ENCODE data around the gene EXOC8. TPM values are rescaled to one million over a fixed set of nuclear protein-coding genes. Genes with fewer than 3 reads are reported as not detected.

Gene EXOC8
- total and polyA plus RNA-seq, 2 donors from 2014 or later, result 4.3 to 17.7 TPM

DNA sequence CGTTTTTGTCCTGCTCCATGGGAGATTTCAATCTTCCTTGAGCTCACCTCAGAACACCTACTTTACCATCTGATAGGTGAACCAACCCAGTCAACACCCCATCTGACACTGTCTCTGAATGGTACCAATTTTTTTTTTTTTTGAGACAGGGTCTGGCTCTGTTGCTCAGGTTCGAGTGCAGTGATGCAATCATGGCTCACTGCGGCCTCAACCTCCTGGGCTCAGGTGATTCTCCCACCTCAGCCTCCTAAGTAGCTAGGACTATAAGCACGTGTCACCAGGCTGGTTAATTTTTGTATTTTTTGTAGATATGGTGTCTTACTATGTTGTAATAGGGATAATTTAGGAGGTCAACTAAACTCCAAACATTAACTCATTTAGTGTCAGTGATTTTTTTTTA, 36.7 kb upstream of the EXOC8 start:
- Histone ChIP-seq H3K27ac (ENCODE audit: low read depth in 2 of 2, low read length in 2 of 2) (no peak overlapping the region), H3K4me1 (ENCODE audit: control insufficient read depth in 2 of 3, insufficient read depth in 2 of 3, low read depth in 1 of 3, low read length in 3 of 3) (peaks cover 0 to 18% (median 9%) of the 10 kb centered on the region in 3 donors), H3K9ac (ENCODE audit: low read length in 3 of 3) (no peak overlapping the region), H3K36me3 (ENCODE audit: control insufficient read depth in 2 of 3, insufficient read depth in 3 of 3, low read length in 3 of 3) (no peaks in the 10 kb centered on the region), H3K9me3 (ENCODE audit: control insufficient read depth in 2 of 3, insufficient read depth in 1 of 3, low read length in 3 of 3) (no peaks in the 10 kb centered on the region), H3K27me3 (ENCODE audit: control insufficient read depth, insufficient read depth, low read length) (no peaks in the 10 kb centered on the region), H3K4me3 (ENCODE audit: low read length in 3 of 3) (no peak overlapping the region)
- DNase-seq (no peak), FAIRE-seq (no peak)
- TF ChIP-seq CTCF (IDR thresholded peaks at IDR 0.05; ENCODE audit: borderline replicate concordance, extremely low read depth, insufficient read depth), result no peak
- intact Hi-C loops (cut with DNase I), result no loop called here

- TF ChIP-seq CTCF (IDR thresholded peaks at IDR 0.05; ENCODE audit: borderline replicate concordance, extremely low read depth, insufficient read depth), result no peak
- Histone ChIP-seq H3K4me3 (ENCODE audit: low read length in 3 of 3) (no peak overlapping the region), H3K9ac (ENCODE audit: low read length in 3 of 3) (no peak overlapping the region), H3K27ac (ENCODE audit: low read depth in 2 of 2, low read length in 2 of 2) (no peak overlapping the region), H3K27me3 (ENCODE audit: control insufficient read depth, insufficient read depth, low read length) (no peaks in the 10 kb centered on the region), H3K9me3 (ENCODE audit: control insufficient read depth in 2 of 3, insufficient read depth in 1 of 3, low read length in 3 of 3) (no peaks in the 10 kb centered on the region), H3K4me1 (ENCODE audit: control insufficient read depth in 2 of 3, insufficient read depth in 2 of 3, low read depth in 1 of 3, low read length in 3 of 3) (peaks cover 0 to 12% (median 7%) of the 10 kb centered on the region in 3 donors), H3K36me3 (ENCODE audit: control insufficient read depth in 2 of 3, insufficient read depth in 3 of 3, low read length in 3 of 3) (no peaks in the 10 kb centered on the region)
- DNase-seq, result no peak
- FAIRE-seq, result no peak
- intact Hi-C loops (cut with DNase I), result no loop called here
These were observed 34.8 kb upstream of the EXOC8 start for GRCh38 chr1:231372501-231372900.

- Histone ChIP-seq H3K9me3 (ENCODE audit: control insufficient read depth in 2 of 3, insufficient read depth in 1 of 3, low read length in 3 of 3) (no peaks in the 10 kb centered on the region), H3K27ac (ENCODE audit: low read depth in 2 of 2, low read length in 2 of 2) (no peak overlapping the region), H3K36me3 (ENCODE audit: control insufficient read depth in 2 of 3, insufficient read depth in 3 of 3, low read length in 3 of 3) (peaks cover 0 to 6% (median 0%) of the 10 kb centered on the region in 3 donors), H3K4me3 (ENCODE audit: low read length in 3 of 3) (no peak overlapping the region), H3K27me3 (ENCODE audit: control insufficient read depth, insufficient read depth, low read length) (no peaks in the 10 kb centered on the region), H3K9ac (ENCODE audit: low read length in 3 of 3) (no peak overlapping the region), H3K4me1 (ENCODE audit: control insufficient read depth in 2 of 3, insufficient read depth in 2 of 3, low read depth in 1 of 3, low read length in 3 of 3) (no peaks in the 10 kb centered on the region)
- TF ChIP-seq CTCF (IDR thresholded peaks at IDR 0.05; ENCODE audit: borderline replicate concordance, extremely low read depth, insufficient read depth), result no peak
- DNase-seq (no peak), FAIRE-seq (no peak)
- intact Hi-C loops (cut with DNase I), result no loop called here
These were observed 31.6 kb upstream of the EXOC8 start for GRCh38 chr1:231369282-231369681.

DNA sequence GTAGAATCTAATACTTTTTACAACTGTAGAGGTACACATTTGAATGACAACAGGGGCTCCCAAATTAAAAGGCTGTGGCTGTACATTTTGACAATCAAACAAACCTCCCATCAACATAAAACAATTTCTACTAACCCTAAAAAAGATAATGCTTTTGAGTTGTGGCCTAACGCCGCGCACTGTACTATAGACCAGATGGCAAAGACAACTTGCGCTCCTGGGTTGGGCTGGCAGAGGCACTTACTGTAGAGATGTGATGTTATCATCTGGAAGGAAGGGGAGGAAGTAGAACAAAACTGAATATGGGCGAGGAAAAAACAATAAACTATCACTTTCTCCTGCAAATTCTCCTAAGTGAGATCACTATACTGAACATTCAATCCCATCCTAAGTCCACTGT, 26.5 kb upstream of the EXOC8 start:
- no peaks in the 10 kb centered on the region for H3K4me1 ChIP-seq (ENCODE audit: control insufficient read depth in 2 of 3, insufficient read depth in 2 of 3, low read depth in 1 of 3, low read length in 3 of 3)
- H3K9me3 ChIP-seq (ENCODE audit: control insufficient read depth in 2 of 3, insufficient read depth in 1 of 3, low read length in 3 of 3), result no peaks in the 10 kb centered on the region
- intact Hi-C loops (cut with DNase I), result no loop called here

More for the DNA sequence above, 26.5 kb upstream of the EXOC8 start:
- H3K27me3 ChIP-seq (ENCODE audit: control insufficient read depth, insufficient read depth, low read length), result no peaks in the 10 kb centered on the region
- FAIRE-seq, result no peak
- no peak overlapping the region for H3K27ac ChIP-seq (ENCODE audit: low read depth in 2 of 2, low read length in 2 of 2)
- TF ChIP-seq CTCF (IDR thresholded peaks at IDR 0.05; ENCODE audit: borderline replicate concordance, extremely low read depth, insufficient read depth), result no peak
- H3K4me3 ChIP-seq (ENCODE audit: low read length in 3 of 3), result no peak overlapping the region
- no peak for DNase-seq
- peaks cover 0 to 6% (median 0%) of the 10 kb centered on the region in 3 donors for H3K36me3 ChIP-seq (ENCODE audit: control insufficient read depth in 2 of 3, insufficient read depth in 3 of 3, low read length in 3 of 3)
- H3K9ac ChIP-seq (ENCODE audit: low read length in 3 of 3), result no peak overlapping the region

Measured in kidney (tissue), 14 donors.